Measurements from ENCODE around the gene SAMD8. TPM values are rescaled to one million over a fixed set of nuclear protein-coding genes. Genes with fewer than 3 reads are reported as not detected.

SAMD8 gene
- total RNA-seq, 1 donor from 2014 or later = 21.7 TPM

GRCh38 chr10:75088640-75089039, 22.8 kb upstream of the SAMD8 start:
- no peak for ATAC-seq
- intact Hi-C loops (cut with DNase I) = no loop called here

GRCh38 chr10:75089634-75090033, 21.8 kb upstream of the SAMD8 start:
- no peak overlapping the region for H3K4me3 ChIP-seq
- intact Hi-C loops (cut with DNase I) = loop anchor here (10.0 kb wide), 1 partner anchor 825 kb away; no protein-coding TSS in a partner anchor
- no peak overlapping the region for H3K27ac ChIP-seq
- no peak for DNase-seq
- no peaks in the 10 kb centered on the region for H3K9me3 ChIP-seq
- H3K4me1 ChIP-seq = no peaks in the 10 kb centered on the region
- TF ChIP-seq CTCF (IDR thresholded peaks at IDR 0.05) = no peak
- no peaks in the 10 kb centered on the region for H3K27me3 ChIP-seq (ENCODE audit: low read depth)
- no peak for ATAC-seq
- H3K36me3 ChIP-seq = no peaks in the 10 kb centered on the region

More at GRCh38 chr10:75088640-75089039, 22.8 kb upstream of the SAMD8 start:
- no peak for TF ChIP-seq CTCF (IDR thresholded peaks at IDR 0.05)
- no peak for DNase-seq
- no peak overlapping the region for H3K4me3 ChIP-seq
- no peaks in the 10 kb centered on the region for H3K36me3 ChIP-seq
- no peaks in the 10 kb centered on the region for H3K9me3 ChIP-seq
- H3K27me3 ChIP-seq (ENCODE audit: low read depth) = no peaks in the 10 kb centered on the region
- no peaks in the 10 kb centered on the region for H3K4me1 ChIP-seq
- H3K27ac ChIP-seq = no peak overlapping the region

DNA sequence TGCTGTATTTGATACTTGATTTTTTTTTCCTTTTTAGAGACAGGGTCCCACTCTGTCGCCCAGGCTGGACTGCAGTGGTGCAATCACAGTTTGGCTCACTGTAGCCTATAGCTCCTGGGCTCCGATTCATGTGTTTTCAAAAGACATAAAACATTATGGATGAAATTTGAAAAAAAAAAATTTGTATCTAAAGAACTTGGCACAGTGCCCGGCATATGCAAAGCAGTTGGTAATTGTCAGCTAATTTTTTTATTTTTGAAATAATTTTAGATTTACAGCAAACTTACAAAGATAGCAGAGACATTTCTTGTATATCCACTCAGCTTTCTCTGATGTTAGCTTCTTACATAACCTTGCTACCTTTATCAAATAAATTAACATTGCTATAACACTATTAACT, 20.3 kb upstream of the SAMD8 start:
- no peak overlapping the region for H3K27ac ChIP-seq
- no peak for TF ChIP-seq CTCF (IDR thresholded peaks at IDR 0.05)
- ATAC-seq (no peak), DNase-seq (no peak)
- intact Hi-C loops (cut with DNase I) = loop anchor here (10.0 kb wide), 1 partner anchor 826 kb away; no protein-coding TSS in a partner anchor
- H3K27me3 ChIP-seq (ENCODE audit: low read depth) = no peaks in the 10 kb centered on the region
- no peaks in the 10 kb centered on the region for H3K9me3 ChIP-seq
- H3K36me3 ChIP-seq = no peaks in the 10 kb centered on the region
- no peaks in the 10 kb centered on the region for H3K4me1 ChIP-seq
- no peak overlapping the region for H3K4me3 ChIP-seq

- Histone ChIP-seq H3K36me3 (no peaks in the 10 kb centered on the region), H3K27ac (no peak overlapping the region), H3K4me1 (peaks cover under 1% of the 10 kb centered on the region), H3K4me3 (no peak overlapping the region), H3K9me3 (no peaks in the 10 kb centered on the region), H3K27me3 (ENCODE audit: low read depth) (no peaks in the 10 kb centered on the region)
- DNase-seq (no peak), ATAC-seq (no peak)
- TF ChIP-seq CTCF (IDR thresholded peaks at IDR 0.05) = no peak
- intact Hi-C loops (cut with DNase I) = loop anchor here (10.0 kb wide), 1 partner anchor 830 kb away; no protein-coding TSS in a partner anchor
These were observed 17.0 kb upstream of the SAMD8 start for GRCh38 chr10:75094465-75094864.

DNA sequence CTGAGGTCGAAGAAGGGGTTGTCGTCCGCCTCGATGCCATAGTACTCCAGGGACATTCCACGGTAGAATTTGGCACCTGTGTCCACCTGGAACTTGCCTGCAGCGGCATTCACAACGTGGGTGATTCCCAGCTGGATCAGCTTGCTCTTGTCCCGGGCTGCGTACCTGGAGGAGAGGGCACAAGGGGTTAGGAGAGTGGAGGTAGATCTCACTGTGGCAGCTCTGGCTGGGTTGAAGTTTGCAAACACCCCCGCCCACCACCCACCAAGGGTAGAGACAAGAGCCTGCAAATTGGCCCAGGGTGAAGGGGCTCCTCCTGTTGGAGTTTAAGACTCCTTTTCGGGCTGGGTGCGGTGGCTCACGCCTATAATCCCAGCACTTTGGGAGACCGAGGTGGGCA, 15.8 kb upstream of the SAMD8 start:
- ATAC-seq (no peak), DNase-seq (no peak)
- peaks cover 11% of the 10 kb centered on the region for H3K4me1 ChIP-seq
- H3K27ac ChIP-seq = no peak overlapping the region
- TF ChIP-seq CTCF (IDR thresholded peaks at IDR 0.05) = no peak
- no peaks in the 10 kb centered on the region for H3K9me3 ChIP-seq
- H3K36me3 ChIP-seq = no peaks in the 10 kb centered on the region
- H3K27me3 ChIP-seq (ENCODE audit: low read depth) = no peaks in the 10 kb centered on the region
- intact Hi-C loops (cut with DNase I) = loop anchor here (10.0 kb wide), 1 partner anchor 831 kb away; no protein-coding TSS in a partner anchor
- H3K4me3 ChIP-seq = no peak overlapping the region

All from lower lobe of right lung (tissue), 2 donors.